ENCODE results near the gene TMEM25.

DNA sequence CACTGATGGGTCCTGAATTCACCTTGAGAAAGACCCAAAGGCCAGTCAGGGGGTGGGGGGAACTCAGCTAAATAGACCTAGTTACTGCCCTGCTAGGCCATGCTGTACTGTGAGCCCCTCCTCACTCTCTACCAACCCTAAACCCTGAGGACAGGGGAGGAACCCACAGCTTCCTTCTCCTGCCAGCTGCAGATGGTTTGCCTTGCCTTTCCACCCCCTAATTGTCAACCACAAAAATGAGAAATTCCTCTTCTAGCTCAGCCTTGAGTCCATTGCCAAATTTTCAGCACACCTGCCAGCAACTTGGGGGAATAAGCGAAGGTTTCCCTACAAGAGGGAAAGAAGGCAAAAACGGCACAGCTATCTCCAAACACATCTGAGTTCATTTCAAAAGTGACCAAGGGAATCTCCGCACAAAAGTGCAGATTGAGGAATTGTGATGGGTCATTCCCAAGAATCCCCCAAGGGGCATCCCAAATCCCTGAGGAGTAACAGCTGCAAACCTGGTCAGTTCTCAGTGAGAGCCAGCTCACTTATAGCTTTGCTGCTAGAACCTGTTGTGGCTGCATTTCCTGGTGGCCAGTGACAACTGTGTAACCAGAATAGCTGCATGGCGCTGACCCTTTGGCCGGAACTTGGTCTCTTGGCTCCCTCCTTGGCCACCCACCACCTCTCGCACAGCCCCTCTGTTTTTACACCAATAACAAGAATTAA, 6.1 kb upstream of the TMEM25 start:
- TF ChIP-seq, protein P1, sequence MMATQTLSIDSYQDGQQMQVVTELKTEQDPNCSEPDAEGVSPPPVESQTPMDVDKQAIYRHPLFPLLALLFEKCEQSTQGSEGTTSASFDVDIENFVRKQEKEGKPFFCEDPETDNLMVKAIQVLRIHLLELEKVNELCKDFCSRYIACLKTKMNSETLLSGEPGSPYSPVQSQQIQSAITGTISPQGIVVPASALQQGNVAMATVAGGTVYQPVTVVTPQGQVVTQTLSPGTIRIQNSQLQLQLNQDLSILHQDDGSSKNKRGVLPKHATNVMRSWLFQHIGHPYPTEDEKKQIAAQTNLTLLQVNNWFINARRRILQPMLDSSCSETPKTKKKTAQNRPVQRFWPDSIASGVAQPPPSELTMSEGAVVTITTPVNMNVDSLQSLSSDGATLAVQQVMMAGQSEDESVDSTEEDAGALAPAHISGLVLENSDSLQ (IDR thresholded peaks at IDR 0.05) = no peak
- TF ChIP-seq BHLHE40 (IDR thresholded peaks at IDR 0.05; ENCODE audit: borderline replicate concordance) (no peak), L3MBTL2 (conservative IDR thresholded peaks at IDR 0.05) (no peak), NFRKB (IDR thresholded peaks at IDR 0.05) (no peak), ELF4 (IDR thresholded peaks at IDR 0.05) (no peak), SUZ12 (IDR thresholded peaks at IDR 0.05) (no peak), FOXA1 (IDR thresholded peaks at IDR 0.05) (no peak), FOXK2 (IDR thresholded peaks at IDR 0.05) (no peak), SP1 (IDR thresholded peaks at IDR 0.05) (no peak), CTBP1 (IDR thresholded peaks at IDR 0.05; ENCODE audit: borderline replicate concordance) (no peak), FOXM1 (IDR thresholded peaks at IDR 0.05; ENCODE audit: borderline replicate concordance) (no peak), ZNF384 (IDR thresholded peaks at IDR 0.05) (no peak)

Measured in HEK293T (cell line).